Measurements from ENCODE around the gene TRAPPC14. TPM values are rescaled to one million over a fixed set of nuclear protein-coding genes. Genes with fewer than 3 reads are reported as not detected.
A peak's percentile ranks its signal among the peaks of the same experiment; 100 is the strongest.
"Not testable (repeated sequence)": the region's sequence is repeated elsewhere in the genome, so short reads cannot be mapped to it uniquely, and the experiment has no call there.

TRAPPC14 gene
- polyA plus RNA-seq (2013, experiment 1 of 2; ENCODE audit: insufficient read length), result 11.9 TPM
- 12.1 TPM for polyA plus RNA-seq (2013, experiment 2 of 2; ENCODE audit: insufficient read length)

- peak; percentile 82 for DNase-seq
These were observed at the start of gene TRAPPC14 for GRCh38 chr7:100158229-100159098. Gene TRAPPC14, minus strand, starts transcription at chr7:100158723. Its CDS starts 224 bp downstream, at chr7:100158499.

GRCh38 chr7:100204454-100204853, 45.9 kb upstream of the TRAPPC14 start:
- no peak for DNase-seq

GRCh38 chr7:100200693-100201092, 42.2 kb upstream of the TRAPPC14 start:
- DNase-seq, result no peak

GRCh38 chr7:100198266-100198665, 39.7 kb upstream of the TRAPPC14 start:
- DNase-seq, result no peak

- not testable (repeated sequence) for DNase-seq
These were observed 37.4 kb upstream of the TRAPPC14 start for GRCh38 chr7:100195901-100196322.

GRCh38 chr7:100195222-100195621, 36.7 kb upstream of the TRAPPC14 start:
- no peak for DNase-seq

GRCh38 chr7:100192969-100193368, 34.4 kb upstream of the TRAPPC14 start:
- no peak for DNase-seq

- not testable (repeated sequence) for DNase-seq
These were observed 33.8 kb upstream of the TRAPPC14 start for GRCh38 chr7:100192281-100192862.

GRCh38 chr7:100191775-100192174, 33.3 kb upstream of the TRAPPC14 start:
- peak; percentile 28 for DNase-seq

- DNase-seq, result peak; percentile 74
These were observed 31.7 kb upstream of the TRAPPC14 start for GRCh38 chr7:100190048-100190711.

GRCh38 chr7:100189061-100189460, 30.5 kb upstream of the TRAPPC14 start:
- no peak for DNase-seq

GRCh38 chr7:100185726-100186125, 27.2 kb upstream of the TRAPPC14 start:
- DNase-seq, result no peak

- not testable (repeated sequence) for DNase-seq
These were observed 24.6 kb upstream of the TRAPPC14 start for GRCh38 chr7:100183090-100183489.

GRCh38 chr7:100182616-100183015, 24.1 kb upstream of the TRAPPC14 start:
- not testable (repeated sequence) for DNase-seq

GRCh38 chr7:100180084-100180483, 21.6 kb upstream of the TRAPPC14 start:
- not testable (repeated sequence) for DNase-seq

GRCh38 chr7:100177045-100178001, 18.8 kb upstream of the TRAPPC14 start, which contains the start of the genes GPC2 and STAG3:
Gene GPC2, minus strand, starts transcription at chr7:100177381. Its CDS starts 182 bp downstream, at chr7:100177199.
Gene STAG3, plus strand, starts transcription at chr7:100177918. Its CDS starts 2,639 bp downstream, at chr7:100180557.
- peak; percentile 97 for DNase-seq

GRCh38 chr7:100176096-100177044, 17.8 kb upstream of the TRAPPC14 start:
- no peak for DNase-seq

- no peak for DNase-seq
These were observed 16.9 kb upstream of the TRAPPC14 start for GRCh38 chr7:100175296-100175935.

GRCh38 chr7:100174582-100174981, 16.1 kb upstream of the TRAPPC14 start:
- DNase-seq, result no peak

All from fibroblast of skin of abdomen (primary cell).